H1 (cell line): ENCODE data around the gene SULT2B1. TPM values are rescaled to one million over a fixed set of nuclear protein-coding genes. Genes with fewer than 3 reads are reported as not detected.
A peak's percentile ranks its signal among the peaks of the same experiment; 100 is the strongest.

Source experiments
- CTCF ChIA-PET: fragments of 300-600 bp; sonication (Branson Sonifier 250); formaldehyde crosslinking; loops from one replicate; lab custom pipeline; 2021; ENCODE audit not compliant: partially characterized antibody; lab: Charles Lee
- POLR2A ChIA-PET: fragments of 300-600 bp; sonication (Branson Sonifier 250); formaldehyde crosslinking; loops from one replicate; lab custom pipeline; 2021; ENCODE audit warnings: inconsistent platforms; ENCODE audit not compliant: partially characterized antibody; lab: Charles Lee
- DNase-seq, 2 experiments: peaks; one replicate each; pipeline versions ENCODE4 v3.0.0 to v3.0.0-alpha.2; 2010 to 2022; ENCODE audit warnings: low spot score in 2 of 2, low read depth in 1 of 2, mixed read lengths in 1 of 2
- FAIRE-seq: peaks from 2 replicates; lab custom pipeline; 2011; peaks lifted over from hg19 to GRCh38; lab: Jason Lieb, UNC
- H2AFZ ChIP-seq: 2 replicates; pipeline ENCODE4 v1.8.1; 2012; ENCODE audit warnings: low read length, inconsistent platforms
- H2AK5ac ChIP-seq: 2 replicates; pipeline ENCODE4 v1.6.1; 2013; ENCODE audit warnings: low read depth, low read length
- H2BK120ac ChIP-seq: replicated peaks from 2 replicates; pipeline ENCODE3; 2013; ENCODE audit warnings: low read depth, low read length, inconsistent platforms
- H2BK12ac ChIP-seq: 2 replicates; pipeline ENCODE4 v1.6.1; 2013; ENCODE audit warnings: low read depth, low read length
- H2BK15ac ChIP-seq: 2 replicates; pipeline ENCODE4 v1.6.1; 2013; ENCODE audit warnings: low read length
- H2BK20ac ChIP-seq: 2 replicates; pipeline ENCODE4 v1.6.1; 2013; ENCODE audit warnings: low read length
- H2BK5ac ChIP-seq: 2 replicates; pipeline ENCODE4 v1.6.1; 2013; ENCODE audit warnings: low read depth, low read length
- H3K14ac ChIP-seq: 2 replicates; pipeline ENCODE4 v1.6.1; 2013; ENCODE audit warnings: inconsistent platforms; ENCODE audit not compliant: insufficient read length
- H3K18ac ChIP-seq: 2 replicates; pipeline ENCODE4 v1.6.1; 2013; ENCODE audit warnings: low read length; ENCODE audit errors: extremely low read depth
- H3K23ac ChIP-seq: 2 replicates; pipeline ENCODE4 v1.6.1; 2013; ENCODE audit warnings: inconsistent platforms; ENCODE audit not compliant: insufficient read length
- H3K23me2 ChIP-seq: 2 replicates; pipeline ENCODE4 v1.6.1; 2013; ENCODE audit warnings: low read depth, low read length
- H3K27ac ChIP-seq: 2 replicates; pipeline ENCODE4 v1.6.1; 2011; ENCODE audit warnings: low read depth, low read length, inconsistent platforms
- H3K27me3 ChIP-seq, 4 experiments: replicated peaks in 1 of 4; 1 replicate in 1 of 4; 2 replicates in 3 of 4; pipeline versions ENCODE4 v1.6.1 to v1.8.1; 2011 to 2013; ENCODE audit warnings: low read length in 3 of 4, mild to moderate bottlenecking in 3 of 4, inconsistent platforms in 2 of 4, mixed read lengths in 2 of 4, moderate library complexity in 1 of 4; ENCODE audit not compliant: control insufficient read depth in 3 of 4, insufficient read depth in 3 of 4; ENCODE audit errors: extremely low read depth in 1 of 4
- H3K36me3 ChIP-seq, 4 experiments: 2 replicates each; pipeline versions ENCODE4 v1.6.1 to v1.8.1; 2011 to 2013; ENCODE audit warnings: mild to moderate bottlenecking in 4 of 4, low read length in 3 of 4, moderate library complexity in 2 of 4, control low read depth in 1 of 4, inconsistent platforms in 1 of 4; ENCODE audit not compliant: insufficient read depth in 4 of 4, control insufficient read depth in 2 of 4
- H3K4ac ChIP-seq: replicated peaks from 2 replicates; pipeline ENCODE3; 2013; ENCODE audit warnings: low read length, low read depth, mixed read lengths, inconsistent platforms; ENCODE audit not compliant: insufficient read length
- H3K4me1 ChIP-seq, 4 experiments: replicated peaks in 1 of 4; 1 replicate in 1 of 4; 2 replicates in 3 of 4; pipeline versions ENCODE4 v1.6.1 to v1.8.1; 2011 to 2013; ENCODE audit warnings: low read length in 3 of 4, inconsistent platforms in 2 of 4, mixed read lengths in 1 of 4; ENCODE audit not compliant: insufficient read depth in 4 of 4, control insufficient read depth in 3 of 4
- H3K4me2 ChIP-seq, 2 experiments: 2 replicates each; pipeline versions ENCODE4 v1.6.1 to v1.8.1; 2011 to 2013; ENCODE audit warnings: low read depth in 2 of 2, low read length in 2 of 2, control low read depth in 1 of 2, inconsistent platforms in 1 of 2, mild to moderate bottlenecking in 1 of 2; ENCODE audit not compliant: insufficient read depth in 1 of 2
- H3K4me3 ChIP-seq, 4 experiments: fragments of 200-600, 300-600 bp in 1 of 4; sonication (generic), shearing (Covaris generic), sonication (Bioruptor Twin) in 1 of 4; 2 replicates each; pipeline versions ENCODE4 v1.5.1 to v1.8.1; 2011 to 2016; ENCODE audit warnings: low read length in 4 of 4, low read depth in 3 of 4, control low read depth in 2 of 4, inconsistent platforms in 2 of 4, mild to moderate bottlenecking in 2 of 4, mixed read lengths in 1 of 4, moderate library complexity in 1 of 4; ENCODE audit not compliant: insufficient read depth in 2 of 4; ENCODE audit errors: extremely low read depth in 1 of 4
- H3K56ac ChIP-seq: replicated peaks from 2 replicates; pipeline ENCODE3; 2013; ENCODE audit warnings: low read depth, mild to moderate bottlenecking, mixed read lengths, low read length, inconsistent platforms; ENCODE audit not compliant: insufficient read length
- H3K79me1 ChIP-seq: 2 replicates; pipeline ENCODE4 v1.6.1; 2013; ENCODE audit warnings: low read depth, low read length, control low read depth
- H3K79me2 ChIP-seq, 2 experiments: 2 replicates each; pipeline versions ENCODE4 v1.6.1 to v1.8.1; 2012 to 2013; ENCODE audit warnings: low read length in 2 of 2, mild to moderate bottlenecking in 2 of 2, inconsistent platforms in 1 of 2; ENCODE audit not compliant: insufficient read depth in 2 of 2, control insufficient read depth in 1 of 2
- H3K9ac ChIP-seq, 4 experiments: replicated peaks in 1 of 4; 1 replicate in 1 of 4; 2 replicates in 3 of 4; pipeline versions ENCODE4 v1.6.1 to v1.8.1; 2011 to 2013; ENCODE audit warnings: low read depth in 3 of 4, low read length in 3 of 4, control low read depth in 2 of 4, mild to moderate bottlenecking in 2 of 4, moderate library complexity in 2 of 4, inconsistent platforms in 1 of 4; ENCODE audit errors: extremely low read depth in 1 of 4
- H3K9me3 ChIP-seq, 2 experiments: 2 replicates each; pipeline versions ENCODE4 v1.6.1 to v1.8.1; 2012 to 2013; ENCODE audit warnings: mild to moderate bottlenecking in 2 of 2, moderate library complexity in 2 of 2, control low read depth in 1 of 2, inconsistent platforms in 1 of 2, low read depth in 1 of 2, low read length in 1 of 2, mixed read lengths in 1 of 2; ENCODE audit not compliant: insufficient read depth in 2 of 2
- H4K20me1 ChIP-seq, 2 experiments: replicated peaks in 1 of 2; 2 replicates each; pipeline versions ENCODE3 to v1.8.1; 2011 to 2013; ENCODE audit warnings: inconsistent platforms in 2 of 2, low read length in 2 of 2, mild to moderate bottlenecking in 1 of 2; ENCODE audit not compliant: insufficient read depth in 2 of 2, control insufficient read depth in 1 of 2
- H4K5ac ChIP-seq: 2 replicates; pipeline ENCODE4 v1.6.1; 2013; ENCODE audit warnings: low read length, low read depth, mixed read lengths, inconsistent platforms; ENCODE audit not compliant: insufficient read length
- H4K8ac ChIP-seq: 2 replicates; pipeline ENCODE4 v1.8.0; 2013; ENCODE audit warnings: mild to moderate bottlenecking, moderate library complexity, low read length, inconsistent platforms; ENCODE audit not compliant: insufficient read depth; ENCODE audit errors: extremely low read depth
- H4K91ac ChIP-seq: replicated peaks from 2 replicates; pipeline ENCODE3; 2013; ENCODE audit warnings: low read length, mixed read lengths, inconsistent platforms; ENCODE audit not compliant: insufficient read length
- CREB1 ChIP-seq: IDR thresholded peaks from 2 replicates; pipeline ENCODE4 v1.6.1; 2012; ENCODE audit warnings: inconsistent platforms
- KDM5A ChIP-seq: fragments of 200-600 bp; IDR thresholded peaks from 2 replicates; pipeline ENCODE4 v1.7.1; 2012; ENCODE audit warnings: mild to moderate bottlenecking, low read length, inconsistent platforms, mixed read lengths
- TAF1 ChIP-seq: IDR thresholded peaks from 2 replicates; pipeline ENCODE4 v1.6.1; 2011; ENCODE audit warnings: mild to moderate bottlenecking, low read depth, low read length
- WGBS, 2 experiments: shearing (Covaris generic) in 1 of 2; methylation state at CpG; one replicate each; pipeline versions ENCODE4 v1.1.6 to v1.1.7; 2013 to 2015; ENCODE audit warnings: low lambda C conversion rate in 2 of 2, mixed read lengths in 2 of 2, inconsistent platforms in 1 of 2, low coverage in 1 of 2, missing lambda C conversion rate in 1 of 2; ENCODE audit not compliant: insufficient replicate concordance in 2 of 2, insufficient coverage in 1 of 2, insufficient read length in 1 of 2; ENCODE audit errors: extremely low coverage in 1 of 2, missing lambda C conversion rate in 1 of 2; 5-methylcytosine and 5-hydroxymethylcytosine counted together
- polyA plus RNA-seq, 7 experiments: library from polyadenylated mRNA; depleted of rRNA in 3 of 7; stranded (reverse) in 5 of 7; unstranded in 2 of 7; fragments of >200 nt in 5 of 7; fragments of 200-250 nt in 2 of 7; gene quantifications; 1 replicate in 5 of 7; 2 replicates in 1 of 7; 4 replicates in 1 of 7; pipeline versions ENCODE4 v1.2.1 to v1.2.3, GENCODE V29; 2011 to 2013; ENCODE audit warnings: missing spikeins in 2 of 7, mixed read lengths in 2 of 7
- total RNA-seq: library from RNA; stranded (reverse); fragmentation: NEBNext Ultra II Directional; extraction: Animal tissue kit (Norgen Biotek cat#: 25700); gene quantifications from 2 replicates; pipeline ENCODE4 v1.2.1, GENCODE V29; 2021

SULT2B1 gene
- total and polyA plus RNA-seq, 2 of the 8 experiments (the other 6 are each of a cell fraction or from before 2014, with no cell fraction given), result 1.5 to 2.6 TPM

DNA sequence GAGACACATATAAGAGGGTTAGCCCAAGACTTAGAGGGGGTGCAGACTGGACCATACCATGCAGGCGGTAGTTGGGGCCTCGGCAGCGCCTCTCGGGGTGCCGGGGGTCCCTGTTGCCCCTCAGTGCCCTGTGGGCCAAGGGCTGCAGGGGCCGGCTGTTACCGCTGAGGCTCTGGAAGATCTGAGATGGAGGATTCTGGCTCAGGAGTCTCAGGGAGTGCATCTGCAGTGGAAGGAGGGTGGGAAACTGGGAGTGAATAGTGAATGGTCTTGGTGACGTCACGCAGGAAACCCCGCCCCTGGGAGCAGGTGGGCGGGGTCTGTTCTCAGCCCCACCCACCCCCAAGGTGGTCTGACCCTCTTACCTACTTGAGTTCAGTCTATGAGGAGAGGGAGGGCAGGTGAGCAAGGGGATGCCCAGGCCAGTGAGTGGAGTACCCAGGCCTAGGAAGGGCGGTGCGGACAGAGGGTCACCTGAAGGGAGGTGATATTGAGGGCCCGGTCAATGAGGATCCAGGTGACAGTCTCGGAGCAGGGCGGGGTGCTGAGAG lies 86.9 kb downstream of the SULT2B1 start:
- peaks cover 25% of the 10 kb centered on the region for H3K23me2 ChIP-seq
- ChIA-PET POLR2A (interaction anchor here (0.8 to 5.6 kb wide), 5 partner anchors 9 to 325 kb away, joined by 3 to 28 read pairs (median 4); partner anchors contain the start of genes FUT2, RPL18 and SPHK2), CTCF (interaction anchor here (0.6 to 1.1 kb wide), 3 partner anchors 9 to 149 kb away, joined by 3 read pairs; no protein-coding TSS in a partner anchor)
- no peak overlapping the region for H3K14ac ChIP-seq
- H3K9me3 ChIP-seq, result no peaks in the 10 kb centered on the region
- H3K4ac ChIP-seq, result no peak overlapping the region
- peaks cover 0 to 2% (median 0%) of the 10 kb centered on the region in 4 experiments; a peak in 2 of 7 replicates for H3K27me3 ChIP-seq
- no peaks in the 10 kb centered on the region for H4K20me1 ChIP-seq
- peak overlapping the region; percentile 94 for H2BK5ac ChIP-seq
- H2BK120ac ChIP-seq, result peak overlapping the region; percentile 5
- no peak overlapping the region for H3K56ac ChIP-seq
- peak overlapping the region; percentile 97 for H2BK12ac ChIP-seq
- FAIRE-seq, result no peak
- WGBS, 2 experiments, result 86% methylated on average over 15 of the region's 16 CpGs; no CpG with 5 or more reads in 1 of the 2 experiments
- H2BK15ac ChIP-seq, result peak overlapping the region; percentile 92; the same call in 1 of the 2 replicates
- no peak overlapping the region for H3K23ac ChIP-seq
- TF ChIP-seq TAF1 (0 out of 2 replicates have a peak, but pooled peaks have one; percentile 42), CREB1 (peak; percentile 78), KDM5A (no peak)
- TF ChIP-seq, all 59 proteins: peak for 2
- peak overlapping the region; percentile 65 to 94 for H3K4me2 ChIP-seq
- H3K4me3 ChIP-seq, result peak overlapping the region in 3 of 4 experiments; percentile 0 to 67 (median 43); a peak in 4 of 8 replicates
- peaks cover 0 to 4% of the 10 kb centered on the region in 2 experiments; a peak in 1 of 4 replicates for H3K79me2 ChIP-seq
- no peaks in the 10 kb centered on the region for H3K36me3 ChIP-seq
- peak overlapping the region; percentile 92 for H2BK20ac ChIP-seq
- H2AK5ac ChIP-seq, result peak overlapping the region; percentile 98
- H3K9ac ChIP-seq, result peak overlapping the region in 2 of 4 experiments; percentile 14 to 20; a peak in 2 of 7 replicates
- H4K5ac ChIP-seq, result peak overlapping the region; percentile 8
- H3K79me1 ChIP-seq, result no peaks in the 10 kb centered on the region
- peak in 1 of 2 experiments; percentile 86 for DNase-seq
- peak overlapping the region; percentile 70 for H3K27ac ChIP-seq
- peak overlapping the region; percentile 0 for H4K91ac ChIP-seq
- peaks cover 9 to 26% (median 18%) of the 10 kb centered on the region in 4 experiments for H3K4me1 ChIP-seq
- no peak overlapping the region for H2AFZ ChIP-seq
- peak overlapping the region; percentile 64 for H3K18ac ChIP-seq
- no peak overlapping the region for H4K8ac ChIP-seq
